HCT116 (cell line): Measurements from ENCODE around the gene C19orf25. TPM values are rescaled to one million over a fixed set of nuclear protein-coding genes. Genes with fewer than 3 reads are reported as not detected.

Experiments used
- ATAC-seq: fragments of 200-7000 bp; cut with Tn5 transposase; 2 replicates; pipeline ENCODE4 v1.9.1; 2020; ENCODE audit warnings: mild to moderate bottlenecking, moderate library complexity
- BruUV-seq: library from RNA; stranded (reverse); fragments of 400-500 nt; replicated peaks from 2 replicates; lab custom pipeline; 2021; lab: Mats Ljungman, UMichigan
- CTCF ChIA-PET: fragments of 300-600 bp; sonication (Branson Sonifier 250); formaldehyde crosslinking; loops from one replicate; lab custom pipeline; 2021; ENCODE audit warnings: antibody characterized with exemption; lab: Charles Lee
- POLR2A ChIA-PET: fragments of 300-600, 350-600 bp; sonication (Branson Sonifier 250); formaldehyde crosslinking; loops from one replicate; lab custom pipeline; 2021; ENCODE audit warnings: antibody characterized with exemption; lab: Charles Lee
- RAD21 ChIA-PET, 2 experiments: fragments of 300-600 bp; sonication (Branson Sonifier 250); formaldehyde crosslinking; loops; one replicate each; lab custom pipeline; 2023; ENCODE audit warnings: low total read pairs in 2 of 2; ENCODE audit not compliant: uncharacterized antibody in 2 of 2, unreplicated experiment in 2 of 2, low non-redundant PET in 1 of 2; lab: Charles Lee
- DNase-seq: peaks from one replicate; pipeline ENCODE4 v3.0.0-alpha.2; 2010; ENCODE audit warnings: low read depth, low spot score
- H2AFZ ChIP-seq: fragments of 200-600 bp; shearing (Covaris generic), sonication (generic); 2 replicates; pipeline ENCODE4 v1.6.1; 2017; ENCODE audit warnings: low read depth, mixed run types, mixed read lengths, antibody characterized with exemption, low read length; ENCODE audit not compliant: poor library complexity, severe bottlenecking
- H3K27ac ChIP-seq: 2 replicates; pipeline ENCODE4 v1.5.1; 2012; ENCODE audit warnings: low read depth, low read length
- H3K27me3 ChIP-seq: fragments of 200-600 bp; sonication (generic); 2 replicates; pipeline ENCODE4 v1.6.1; 2016; ENCODE audit warnings: mixed run types, low read length, mixed read lengths; ENCODE audit not compliant: insufficient read depth
- H3K36me3 ChIP-seq, 2 experiments: fragments of 200-500 bp in 1 of 2; fragments of 200-600 bp in 1 of 2; sonication (Bioruptor generic) in 1 of 2; sonication (generic) in 1 of 2; 2 replicates each; pipeline versions ENCODE4 v1.5.1 to v1.6.1; 2014 to 2016; ENCODE audit warnings: low read length in 2 of 2, inconsistent platforms in 1 of 2, mixed read lengths in 1 of 2, mixed run types in 1 of 2; ENCODE audit not compliant: insufficient read depth in 2 of 2, control insufficient read depth in 1 of 2
- H3K4me1 ChIP-seq, 2 experiments: fragments of 200-600 bp in 1 of 2; sonication (generic) in 1 of 2; 2 replicates each; pipeline versions ENCODE4 v1.5.1 to v1.6.1; 2012 to 2017; ENCODE audit warnings: low read length in 2 of 2, inconsistent platforms in 1 of 2, mild to moderate bottlenecking in 1 of 2, mixed read lengths in 1 of 2, mixed run types in 1 of 2, moderate library complexity in 1 of 2; ENCODE audit not compliant: insufficient read depth in 2 of 2, control insufficient read depth in 1 of 2
- H3K4me2 ChIP-seq: fragments of 200-600 bp; sonication (generic); 2 replicates; pipeline ENCODE4 v1.6.1; 2017; ENCODE audit warnings: mixed run types, low read length, mixed read lengths
- H3K4me3 ChIP-seq, 2 experiments: fragments of 200-600 bp in 1 of 2; sonication (generic) in 1 of 2; replicated peaks in 1 of 2; 2 replicates each; pipeline ENCODE4 v1.5.1; 2011 to 2016; ENCODE audit warnings: low read length in 2 of 2, control low read depth in 1 of 2, low read depth in 1 of 2, mild to moderate bottlenecking in 1 of 2, mixed read lengths in 1 of 2, mixed run types in 1 of 2
- H3K79me2 ChIP-seq: fragments of 200-600 bp; sonication (generic); 2 replicates; pipeline ENCODE4 v1.6.1; 2017; ENCODE audit warnings: mild to moderate bottlenecking, mixed run types, low read length, moderate library complexity, mixed read lengths; ENCODE audit not compliant: insufficient read depth
- H3K9ac ChIP-seq: fragments of 200-600 bp; sonication (generic); 2 replicates; pipeline ENCODE4 v1.6.1; 2016; ENCODE audit warnings: low read length, mixed read lengths
- H3K9me2 ChIP-seq: fragments of 200-600 bp; sonication (generic), shearing (Covaris generic); 2 replicates; pipeline ENCODE4 v1.6.1; 2017; ENCODE audit warnings: mixed run types, mild to moderate bottlenecking, moderate library complexity; ENCODE audit not compliant: insufficient read depth
- H3K9me3 ChIP-seq, 2 experiments: fragments of 200-500 bp in 1 of 2; fragments of 200-600 bp in 1 of 2; sonication (Bioruptor generic) in 1 of 2; sonication (generic) in 1 of 2; 2 replicates each; pipeline ENCODE4 v1.6.1; 2014 to 2017; ENCODE audit warnings: low read length in 2 of 2, mixed read lengths in 2 of 2, inconsistent platforms in 1 of 2, low read depth in 1 of 2, mild to moderate bottlenecking in 1 of 2, mixed run types in 1 of 2, moderate library complexity in 1 of 2; ENCODE audit not compliant: control insufficient read depth in 1 of 2, insufficient read depth in 1 of 2
- H4K20me1 ChIP-seq: fragments of 200-600 bp; sonication (generic), shearing (Covaris generic); 2 replicates; pipeline ENCODE4 v1.6.1; 2017; ENCODE audit warnings: mixed run types, mild to moderate bottlenecking, moderate library complexity; ENCODE audit not compliant: insufficient read depth
- CBX3 ChIP-seq: IDR thresholded peaks from 2 replicates; pipeline ENCODE4 v1.6.1; 2012; ENCODE audit warnings: low read depth
- CEBPB ChIP-seq: IDR thresholded peaks from 2 replicates; pipeline ENCODE4 v1.6.1; 2012; ENCODE audit warnings: low read depth
- EGR1 ChIP-seq: IDR thresholded peaks from 2 replicates; pipeline ENCODE4 v1.6.1; 2012; ENCODE audit warnings: low read depth
- ELF1 ChIP-seq: IDR thresholded peaks from 2 replicates; pipeline ENCODE4 v1.6.1; 2012; ENCODE audit warnings: low read depth, borderline replicate concordance
- FOSL1 ChIP-seq: IDR thresholded peaks from 2 replicates; pipeline ENCODE4 v1.6.1; 2012; ENCODE audit warnings: low read depth
- JUND ChIP-seq: IDR thresholded peaks from 2 replicates; pipeline ENCODE4 v1.6.1; 2012
- POLR2A ChIP-seq: IDR thresholded peaks from 2 replicates; pipeline ENCODE4 v1.7.0; 2011; ENCODE audit warnings: borderline replicate concordance; ENCODE audit not compliant: insufficient read depth, insufficient read length; ENCODE audit errors: extremely low read depth
- POLR2AphosphoS5 ChIP-seq: IDR thresholded peaks from 2 replicates; pipeline ENCODE4 v1.6.1; 2011; ENCODE audit warnings: mild to moderate bottlenecking, low read depth, low read length, moderate library complexity
- RAD21 ChIP-seq: IDR thresholded peaks from 2 replicates; pipeline ENCODE4 v1.6.1; 2012; ENCODE audit warnings: low read depth, mild to moderate bottlenecking
- REST ChIP-seq: IDR thresholded peaks from 2 replicates; pipeline ENCODE4 v1.6.1; 2012; ENCODE audit warnings: low read depth
- SIN3A ChIP-seq: IDR thresholded peaks from 2 replicates; pipeline ENCODE4 v1.6.1; 2012; ENCODE audit warnings: low read depth
- SP1 ChIP-seq: IDR thresholded peaks from 2 replicates; pipeline ENCODE4 v1.6.1; 2012; ENCODE audit warnings: low read depth
- SRF ChIP-seq: IDR thresholded peaks from 2 replicates; pipeline ENCODE4 v1.6.1; 2012; ENCODE audit warnings: low read depth
- YY1 ChIP-seq: IDR thresholded peaks from 2 replicates; pipeline ENCODE4 v1.6.1; 2011; ENCODE audit warnings: low read length, low read depth, moderate library complexity, mild to moderate bottlenecking; ENCODE audit not compliant: insufficient replicate concordance; ENCODE audit errors: extremely low read depth
- ZFX ChIP-seq: fragments of 450-650 bp; IDR thresholded peaks from 2 replicates; pipeline ENCODE4 v1.6.1; 2017
- ZNF274 ChIP-seq: fragments of 200-500 bp; sonication (Bioruptor generic); IDR thresholded peaks from 2 replicates; pipeline ENCODE4 v1.6.1; 2014; ENCODE audit warnings: mild to moderate bottlenecking, low read depth, low read length, inconsistent platforms
- intact Hi-C: fragments of 100-400 bp; cut with micrococcal nuclease; formaldehyde crosslinking; loops from 2 replicates; pipeline ENCODE4 v1.10.0; 2022
- total RNA-seq: library from RNA; stranded (reverse); gene quantifications from one replicate; pipeline ENCODE4 v1.2.1, GENCODE V29; 2021; ENCODE audit not compliant: unreplicated experiment
- TF ChIP-seq, protein P1 (sequence below): IDR thresholded peaks from 2 replicates; pipeline ENCODE4 v1.6.1; 2012
- TF ChIP-seq, protein P2 (sequence below): IDR thresholded peaks from 2 replicates; pipeline ENCODE4 v1.6.1; 2012
- TF ChIP-seq, protein P3 (sequence below): IDR thresholded peaks from 2 replicates; pipeline ENCODE4 v1.6.1; 2011; ENCODE audit warnings: mild to moderate bottlenecking, low read length, moderate library complexity; ENCODE audit not compliant: insufficient replicate concordance; ENCODE audit errors: extremely low read depth

The C19orf25 gene
- total RNA-seq, 1 experiment from 2014 or later: 48.8 TPM

DNA sequence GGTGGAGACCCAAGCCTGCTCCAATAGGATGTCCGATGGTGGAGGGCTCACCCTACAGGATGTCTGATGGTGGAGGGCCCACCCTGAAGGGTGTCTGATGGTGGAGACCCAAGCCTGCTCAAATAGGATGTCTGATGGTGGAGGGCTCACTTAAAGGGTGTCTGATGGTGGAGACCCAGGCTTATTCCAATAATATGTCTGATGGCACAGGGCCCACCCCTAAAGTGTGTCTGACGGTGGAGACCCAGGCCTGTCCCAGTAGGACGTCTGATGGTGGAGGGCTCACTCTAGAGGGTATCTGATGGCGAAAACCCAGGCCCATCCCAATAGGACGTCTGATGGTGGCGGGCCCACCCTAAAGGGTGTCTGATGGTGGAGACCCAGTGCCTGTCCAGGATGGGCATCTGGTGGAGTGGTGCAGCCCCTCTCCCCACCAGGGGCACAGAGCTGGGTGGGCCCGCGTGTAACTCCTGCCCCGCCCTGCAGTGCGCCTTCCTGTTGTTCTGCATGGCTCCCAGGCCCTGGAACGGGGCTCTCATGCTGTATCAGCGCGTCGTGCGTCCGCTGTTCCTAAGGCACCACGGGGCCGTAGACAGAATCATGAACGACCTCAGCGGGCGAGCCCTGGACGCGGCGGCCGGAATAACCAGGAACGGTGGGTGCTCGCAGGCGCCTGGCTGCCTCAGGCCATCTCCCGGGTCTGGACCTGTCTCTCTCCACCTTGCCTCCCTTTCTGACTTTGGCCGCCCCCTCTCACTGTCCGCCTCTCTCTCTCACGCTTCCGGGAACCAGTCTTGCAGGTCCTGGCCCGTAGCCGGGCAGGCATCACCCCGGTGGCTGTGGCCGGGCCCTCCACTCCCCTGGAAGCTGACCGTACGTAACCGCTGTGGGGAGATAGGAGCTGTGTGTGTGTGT is 17.0 kb upstream of the C19orf25 start:
- no peaks in the 10 kb centered on the region for H3K27me3 ChIP-seq
- H3K27ac ChIP-seq: no peak overlapping the region
- no peaks in the 10 kb centered on the region for H4K20me1 ChIP-seq
- intact Hi-C loops: no loop called here
- H3K4me2 ChIP-seq: no peak overlapping the region
- DNase-seq (no peak), ATAC-seq (no peak)
- ChIA-PET POLR2A (no interaction called here), RAD21 (no interaction called here), CTCF (no interaction called here)
- peaks cover 7% of the 10 kb centered on the region; the same call in 1 of the 2 replicates for H3K79me2 ChIP-seq
- no peak overlapping the region for H3K9ac ChIP-seq
- BruUV-seq: no TSS peak
- peaks cover 13 to 30% of the 10 kb centered on the region in 2 experiments; a peak in 3 of 4 replicates for H3K4me1 ChIP-seq
- H3K36me3 ChIP-seq: no peaks in the 10 kb centered on the region
- no peak overlapping the region for H3K4me3 ChIP-seq
- TF ChIP-seq REST (no peak), EGR1 (no peak), JUND (no peak), CBX3 (no peak), SP1 (no peak), POLR2A (no peak), CEBPB (no peak), POLR2AphosphoS5 (no peak), YY1 (no peak), SIN3A (no peak), FOSL1 (no peak), RAD21 (no peak), ZNF274 (no peak), SRF (no peak), ZFX (no peak), ELF1 (no peak)
- TF ChIP-seq, protein P1, sequence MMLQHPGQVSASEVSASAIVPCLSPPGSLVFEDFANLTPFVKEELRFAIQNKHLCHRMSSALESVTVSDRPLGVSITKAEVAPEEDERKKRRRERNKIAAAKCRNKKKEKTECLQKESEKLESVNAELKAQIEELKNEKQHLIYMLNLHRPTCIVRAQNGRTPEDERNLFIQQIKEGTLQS: no peak
- TF ChIP-seq, protein P2, sequence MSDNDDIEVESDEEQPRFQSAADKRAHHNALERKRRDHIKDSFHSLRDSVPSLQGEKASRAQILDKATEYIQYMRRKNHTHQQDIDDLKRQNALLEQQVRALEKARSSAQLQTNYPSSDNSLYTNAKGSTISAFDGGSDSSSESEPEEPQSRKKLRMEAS: no peak
- TF ChIP-seq, protein P3, sequence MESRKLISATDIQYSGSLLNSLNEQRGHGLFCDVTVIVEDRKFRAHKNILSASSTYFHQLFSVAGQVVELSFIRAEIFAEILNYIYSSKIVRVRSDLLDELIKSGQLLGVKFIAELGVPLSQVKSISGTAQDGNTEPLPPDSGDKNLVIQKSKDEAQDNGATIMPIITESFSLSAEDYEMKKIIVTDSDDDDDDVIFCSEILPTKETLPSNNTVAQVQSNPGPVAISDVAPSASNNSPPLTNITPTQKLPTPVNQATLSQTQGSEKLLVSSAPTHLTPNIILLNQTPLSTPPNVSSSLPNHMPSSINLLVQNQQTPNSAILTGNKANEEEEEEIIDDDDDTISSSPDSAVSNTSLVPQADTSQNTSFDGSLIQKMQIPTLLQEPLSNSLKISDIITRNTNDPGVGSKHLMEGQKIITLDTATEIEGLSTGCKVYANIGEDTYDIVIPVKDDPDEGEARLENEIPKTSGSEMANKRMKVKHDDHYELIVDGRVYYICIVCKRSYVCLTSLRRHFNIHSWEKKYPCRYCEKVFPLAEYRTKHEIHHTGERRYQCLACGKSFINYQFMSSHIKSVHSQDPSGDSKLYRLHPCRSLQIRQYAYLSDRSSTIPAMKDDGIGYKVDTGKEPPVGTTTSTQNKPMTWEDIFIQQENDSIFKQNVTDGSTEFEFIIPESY: no peak
- no peak overlapping the region for H2AFZ ChIP-seq
- H3K9me2 ChIP-seq: no peaks in the 10 kb centered on the region
- H3K9me3 ChIP-seq: no peaks in the 10 kb centered on the region
